CD4-positive, alpha-beta T cell treated with Interleukin-17A for 1 hour (primary cell): Measurements from ENCODE around the gene HYAL2.
A peak's percentile ranks its signal among the peaks of the same experiment; 100 is the strongest.
"Not testable (repeated sequence)": the region's sequence is repeated elsewhere in the genome, so short reads cannot be mapped to it uniquely, and the experiment has no call there.

ENCODE experiments used
- DNase-seq: peaks from one replicate; pipeline ENCODE4 v3.0.0-alpha.2; 2020

The HYAL2 gene

GRCh38 chr3:50327943-50328691 is 5.6 kb upstream of the HYAL2 start, which contains the start of gene TUSC2:
Gene TUSC2 (minus strand): TSS chr3:50328223. CDS start chr3:50328099, 124 bp downstream.
- peak; percentile 95 for DNase-seq

GRCh38 chr3:50327129-50327528 is 4.6 kb upstream of the HYAL2 start:
- DNase-seq = no peak

- DNase-seq = no peak
These were observed 3.6 kb upstream of the HYAL2 start for GRCh38 chr3:50326182-50326541.

- no peak for DNase-seq
These were observed 3.1 kb upstream of the HYAL2 start for GRCh38 chr3:50325497-50326181.

- DNase-seq = no peak
These were observed 2.6 kb upstream of the HYAL2 start for GRCh38 chr3:50325113-50325480.

GRCh38 chr3:50324351-50325112 is 2.0 kb upstream of the HYAL2 start:
- peak; percentile 72 for DNase-seq

GRCh38 chr3:50323614-50324199 is 1.2 kb upstream of the HYAL2 start:
- DNase-seq = no peak

GRCh38 chr3:50323092-50323600 is 601 bp upstream of the HYAL2 start:
- no peak for DNase-seq

- DNase-seq = no peak
These were observed 495 bp downstream of the HYAL2 start for GRCh38 chr3:50322115-50322385.

GRCh38 chr3:50321336-50322114 is 1.0 kb downstream of the HYAL2 start:
- peak; percentile 87 for DNase-seq

- DNase-seq = no peak
These were observed 1.7 kb downstream of the HYAL2 start for GRCh38 chr3:50320853-50321335.

- DNase-seq = no peak
These were observed 2.5 kb downstream of the HYAL2 start for GRCh38 chr3:50319894-50320625.

GRCh38 chr3:50319181-50319893 is 3.2 kb downstream of the HYAL2 start:
- no peak for DNase-seq

- no peak for DNase-seq
These were observed 3.9 kb downstream of the HYAL2 start for GRCh38 chr3:50318615-50319014.

- DNase-seq = no peak
These were observed 4.4 kb downstream of the HYAL2 start for GRCh38 chr3:50318163-50318562.

- DNase-seq = no peak
These were observed 5.2 kb downstream of the HYAL2 start for GRCh38 chr3:50317300-50317699.

GRCh38 chr3:50316657-50317242 is 5.8 kb downstream of the HYAL2 start:
- DNase-seq = peak; percentile 81

GRCh38 chr3:50314816-50315215 is 7.7 kb downstream of the HYAL2 start:
- no peak for DNase-seq

GRCh38 chr3:50314342-50314741 is 8.2 kb downstream of the HYAL2 start:
- no peak for DNase-seq

GRCh38 chr3:50312041-50312440 is 10.5 kb downstream of the HYAL2 start:
- DNase-seq = not testable (repeated sequence)

GRCh38 chr3:50304601-50305000 is 17.9 kb downstream of the HYAL2 start:
- DNase-seq = no peak
